Stomach (tissue), 4 donors: ENCODE results near the gene SVIL.

Source experiments
- CTCF ChIP-seq, 7 experiments: fragments of 450-650 bp in 4 of 7; fragments of 200-600 bp in 3 of 7; sonication (generic) in 3 of 7; IDR thresholded peaks; one replicate each; pipeline ENCODE4 v1.5.1; 2016 to 2019; ENCODE audit warnings: antibody characterized with exemption in 7 of 7, control low read depth in 2 of 7, mild to moderate bottlenecking in 1 of 7
- POLR2A ChIP-seq, 4 donors: fragments of 450-650 bp; IDR thresholded peaks; one replicate each; pipeline ENCODE4 v1.6.1; 2016; ENCODE audit warnings: antibody characterized with exemption in 4 of 4, control low read depth in 2 of 4, mild to moderate bottlenecking in 1 of 4, moderate library complexity in 1 of 4
- POLR2AphosphoS5 ChIP-seq, 3 donors: sonication (generic); formaldehyde crosslinking; IDR thresholded peaks; one replicate each; pipeline ENCODE4 v1.6.1; 2016; ENCODE audit warnings: antibody characterized with exemption in 3 of 3

- no peak for TF ChIP-seq CTCF (IDR thresholded peaks at IDR 0.05)
- no peak for TF ChIP-seq POLR2A (IDR thresholded peaks at IDR 0.05)
- no peak for TF ChIP-seq POLR2AphosphoS5 (IDR thresholded peaks at IDR 0.05)
Observed at GRCh38 chr10:29471544-29471859, 163.3 kb downstream of the SVIL start.
